ENCODE results near the gene FOXJ2. TPM values are rescaled to one million over a fixed set of nuclear protein-coding genes. Genes with fewer than 3 reads are reported as not detected.
"Not testable (repeated sequence)": the region's sequence is repeated elsewhere in the genome, so short reads cannot be mapped to it uniquely, and the experiment has no call there.

Gene FOXJ2
- 11.6 TPM for polyA plus RNA-seq

DNA sequence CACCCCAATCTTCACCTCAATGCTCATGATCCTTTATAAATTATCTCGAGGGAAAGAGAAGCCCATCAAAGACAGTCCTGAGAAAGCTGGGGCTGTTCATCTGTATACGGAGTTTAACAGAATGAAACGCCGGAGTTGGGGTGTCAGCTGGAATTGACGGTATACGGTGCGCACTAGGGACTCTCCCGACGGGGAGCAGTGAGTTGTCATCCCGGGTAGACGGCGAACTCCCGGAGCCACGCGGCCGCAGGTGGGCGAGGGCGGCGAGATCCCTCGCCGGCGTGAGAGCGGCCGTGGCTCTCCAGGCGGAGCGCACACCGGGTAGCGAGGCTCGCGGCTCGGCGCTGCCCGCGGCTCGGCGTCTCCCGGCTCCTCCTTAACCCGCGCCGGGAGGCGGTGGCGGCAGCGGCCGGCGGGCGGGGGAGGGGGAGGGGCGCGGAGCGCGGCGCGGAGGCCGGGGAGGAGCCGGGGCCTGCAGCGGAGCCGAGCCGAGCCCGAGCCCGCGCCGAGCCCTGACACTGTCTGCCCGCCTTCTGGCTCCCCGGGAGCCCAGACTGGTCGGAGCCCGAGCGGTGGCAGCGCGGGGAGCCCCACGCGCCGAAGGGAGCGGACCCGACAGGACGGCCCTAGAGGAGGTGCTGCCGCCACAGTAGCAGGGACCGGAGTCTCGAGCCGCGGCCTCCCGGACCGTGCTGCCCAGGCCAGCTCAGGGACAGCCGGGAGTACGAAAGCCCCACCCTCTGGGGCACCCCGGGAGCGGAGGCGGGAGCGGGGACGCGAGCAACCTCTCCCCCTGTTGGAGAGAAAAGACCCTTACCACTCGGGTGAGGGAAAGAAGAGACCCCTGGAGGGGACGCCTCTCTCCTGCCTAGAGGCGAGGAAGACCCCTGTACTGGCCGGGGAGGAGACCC is at the start of gene FOXJ2:
Gene FOXJ2 (plus strand): TSS at position 475 of the 911 bp plus-strand sequence. CDS start 7,117 bp downstream, outside the sequence.
- peak within 1 kb of the TSS; percentile 75 to 94 (median 92) for H3K27ac Mint-ChIP-seq
- peaks cover 35 to 48% (median 38%) of the 10 kb centered on the region in 3 donors for H3K4me1 Mint-ChIP-seq
- H3K9me3 Mint-ChIP-seq, result no peaks in the 10 kb centered on the region
- H3K4me3 Mint-ChIP-seq, result peak within 1 kb of the TSS; percentile 83 to 95 (median 89)
- H3K36me3 Mint-ChIP-seq, result no peaks in the 10 kb centered on the region
- no peaks in the 10 kb centered on the region for H3K27me3 Mint-ChIP-seq

DNA sequence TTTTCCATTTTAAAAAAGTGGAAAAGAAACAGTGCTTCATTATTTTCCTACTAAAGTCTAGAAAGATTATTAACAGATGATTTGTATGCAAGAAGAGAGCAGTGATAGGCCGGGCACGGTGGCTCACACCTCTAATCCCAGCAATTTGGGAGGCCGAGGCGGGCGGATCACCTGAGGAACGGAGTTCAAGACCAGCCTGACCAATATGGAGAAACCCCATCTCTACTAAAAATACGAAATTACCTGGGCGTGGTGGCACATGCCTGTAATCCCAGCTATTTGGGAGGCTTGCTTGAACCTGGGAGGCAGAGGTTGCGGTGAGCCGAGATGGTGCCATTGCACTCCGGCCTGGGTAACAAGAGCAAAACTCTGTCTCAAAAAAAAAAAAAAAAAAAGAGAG is 49.5 kb upstream of the FOXJ2 start:
- not testable (repeated sequence) for H3K27ac Mint-ChIP-seq, H3K4me3 Mint-ChIP-seq, H3K36me3 Mint-ChIP-seq, H3K27me3 Mint-ChIP-seq, H3K4me1 Mint-ChIP-seq, H3K9me3 Mint-ChIP-seq

DNA sequence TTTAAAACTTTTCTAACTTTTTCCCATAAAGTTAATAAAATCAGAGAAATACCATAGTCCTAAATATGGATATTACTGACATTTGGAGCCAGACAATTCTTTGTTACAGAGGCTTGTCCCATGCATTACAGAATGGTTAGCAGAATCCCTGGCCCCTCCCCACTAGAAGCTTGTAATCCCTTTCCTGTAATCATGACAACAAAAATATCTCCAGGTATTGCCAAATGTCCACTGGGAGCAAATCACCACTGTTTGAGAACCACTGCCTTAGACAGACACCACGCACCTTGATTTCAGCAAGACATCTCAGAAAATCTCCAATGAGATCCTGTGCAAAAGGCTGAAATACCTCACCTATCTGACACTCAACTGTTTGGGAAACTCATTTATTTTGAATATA is 49.1 kb upstream of the FOXJ2 start:
- not testable (repeated sequence) for H3K4me3 Mint-ChIP-seq, H3K27ac Mint-ChIP-seq, H3K36me3 Mint-ChIP-seq, H3K27me3 Mint-ChIP-seq, H3K9me3 Mint-ChIP-seq, H3K4me1 Mint-ChIP-seq

DNA sequence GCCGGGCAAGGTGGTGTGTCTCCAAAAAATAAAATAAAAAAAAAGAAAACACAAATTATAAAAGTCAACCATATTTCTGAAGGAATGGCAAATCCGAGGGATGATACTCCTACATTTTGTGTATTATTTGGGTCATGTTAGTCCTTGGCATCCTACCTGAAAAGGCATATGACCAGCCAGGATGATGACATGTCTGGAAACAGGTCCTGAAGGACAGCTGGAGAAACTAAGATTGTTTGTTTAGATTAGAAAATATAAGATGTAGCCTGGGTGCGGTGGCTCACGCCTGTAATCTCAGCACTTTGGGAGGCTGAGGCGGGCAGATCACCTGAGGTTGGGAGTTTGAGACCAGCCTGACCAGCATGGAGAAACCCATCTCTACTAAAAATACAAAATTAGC is 47.6 kb upstream of the FOXJ2 start:
- Mint-ChIP-seq H3K4me3 (no peak overlapping the region), H3K27me3 (no peaks in the 10 kb centered on the region), H3K36me3 (no peaks in the 10 kb centered on the region), H3K4me1 (peaks cover 2% of the 10 kb centered on the region in 3 donors), H3K27ac (no peak overlapping the region), H3K9me3 (no peaks in the 10 kb centered on the region)

DNA sequence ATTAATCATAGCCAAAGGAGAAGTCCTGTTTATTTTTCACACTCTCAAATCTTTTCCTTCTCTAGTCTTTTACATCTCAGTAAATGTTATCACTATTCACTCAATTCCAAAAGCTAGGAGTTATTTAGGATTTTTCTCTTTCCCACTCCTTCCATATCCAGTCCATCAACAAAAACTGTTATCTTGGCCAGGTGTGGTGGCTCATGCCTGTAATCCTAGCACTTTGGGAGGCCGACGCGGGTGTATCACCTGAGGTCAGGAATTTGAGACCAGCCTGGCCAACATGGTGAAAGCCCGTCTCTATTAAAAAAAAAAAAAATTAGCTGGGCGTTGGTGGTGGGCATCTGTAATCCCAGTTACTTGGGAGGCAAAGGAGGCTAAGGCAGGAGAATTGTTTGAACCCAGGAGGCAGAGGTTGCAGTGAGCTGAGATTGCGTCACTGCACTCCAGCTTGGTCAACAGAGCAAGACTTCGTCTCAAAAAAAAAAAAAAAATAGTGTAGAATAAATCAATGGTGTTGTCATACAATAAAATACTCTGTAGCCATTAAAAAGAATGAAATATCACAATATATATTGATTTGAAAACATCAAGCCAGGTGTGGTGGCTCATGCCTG is 46.6 kb upstream of the FOXJ2 start:
- Mint-ChIP-seq H3K4me3 (no peak overlapping the region), H3K4me1 (peaks cover 3 to 6% (median 5%) of the 10 kb centered on the region in 3 donors), H3K9me3 (no peaks in the 10 kb centered on the region), H3K27ac (no peak overlapping the region), H3K27me3 (no peaks in the 10 kb centered on the region), H3K36me3 (no peaks in the 10 kb centered on the region)

DNA sequence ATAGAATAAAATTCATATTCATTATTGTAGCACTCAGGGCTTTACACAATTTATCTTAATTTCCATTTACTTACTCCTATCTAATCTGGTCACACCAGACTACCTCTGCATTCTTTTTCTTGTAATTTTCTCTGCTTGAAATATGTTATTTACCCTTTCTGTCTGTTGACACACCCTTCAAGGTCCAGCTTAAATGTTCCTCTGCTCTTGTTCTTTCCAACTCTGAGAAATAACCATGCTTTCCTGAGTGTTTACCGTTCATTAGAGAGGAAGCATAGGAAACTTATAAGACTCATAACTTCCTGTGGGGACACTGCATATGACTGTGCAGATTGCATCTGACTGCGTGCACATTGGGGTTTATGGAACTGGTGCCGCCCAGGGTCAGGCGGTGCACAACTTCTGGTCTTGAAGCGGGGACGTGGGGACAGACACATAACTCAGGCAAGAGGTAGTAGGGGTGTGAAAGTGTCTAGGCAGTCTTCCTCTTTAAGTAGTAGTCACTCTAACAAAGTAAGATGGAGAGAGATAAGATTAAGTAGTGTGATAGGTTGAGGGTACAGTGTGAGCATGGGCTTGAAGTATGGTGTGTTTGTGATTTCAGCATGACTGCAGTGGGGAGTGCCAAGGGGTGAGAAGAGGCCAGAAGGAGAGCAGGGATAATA is 42.6 kb upstream of the FOXJ2 start:
- Mint-ChIP-seq H3K36me3 (no peaks in the 10 kb centered on the region), H3K9me3 (no peaks in the 10 kb centered on the region), H3K27ac (peak overlapping the region; percentile 4 to 25 (median 6)), H3K4me1 (peaks cover 2 to 6% (median 5%) of the 10 kb centered on the region in 3 donors), H3K4me3 (peak overlapping the region in 1 of 4 donors; percentile 39), H3K27me3 (no peaks in the 10 kb centered on the region)

DNA sequence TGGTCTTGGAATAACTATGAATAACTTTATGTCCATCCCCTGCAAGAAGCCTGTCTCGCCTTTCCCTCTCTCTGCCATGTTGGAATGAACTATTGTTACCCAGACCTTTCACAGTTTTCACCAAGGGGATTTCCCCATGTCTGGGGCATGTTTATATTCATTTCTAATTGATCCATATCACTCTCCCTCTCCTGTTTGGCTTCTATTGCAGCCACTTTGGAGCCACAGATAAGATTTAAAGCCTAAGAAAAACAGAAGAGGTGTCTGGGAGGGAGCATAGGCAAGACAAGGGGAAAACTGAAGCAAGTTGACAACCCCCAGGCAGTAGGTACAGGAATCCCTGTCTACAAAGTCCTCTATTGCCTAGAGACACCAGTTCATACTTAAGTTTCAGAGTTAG is 41.0 kb upstream of the FOXJ2 start:
- H3K4me1 Mint-ChIP-seq, result peaks cover 4 to 6% (median 5%) of the 10 kb centered on the region in 3 donors
- no peaks in the 10 kb centered on the region for H3K36me3 Mint-ChIP-seq
- H3K4me3 Mint-ChIP-seq, result no peak overlapping the region
- H3K27ac Mint-ChIP-seq, result peak overlapping the region in 1 of 3 donors; percentile 32
- H3K27me3 Mint-ChIP-seq, result no peaks in the 10 kb centered on the region
- no peaks in the 10 kb centered on the region for H3K9me3 Mint-ChIP-seq

DNA sequence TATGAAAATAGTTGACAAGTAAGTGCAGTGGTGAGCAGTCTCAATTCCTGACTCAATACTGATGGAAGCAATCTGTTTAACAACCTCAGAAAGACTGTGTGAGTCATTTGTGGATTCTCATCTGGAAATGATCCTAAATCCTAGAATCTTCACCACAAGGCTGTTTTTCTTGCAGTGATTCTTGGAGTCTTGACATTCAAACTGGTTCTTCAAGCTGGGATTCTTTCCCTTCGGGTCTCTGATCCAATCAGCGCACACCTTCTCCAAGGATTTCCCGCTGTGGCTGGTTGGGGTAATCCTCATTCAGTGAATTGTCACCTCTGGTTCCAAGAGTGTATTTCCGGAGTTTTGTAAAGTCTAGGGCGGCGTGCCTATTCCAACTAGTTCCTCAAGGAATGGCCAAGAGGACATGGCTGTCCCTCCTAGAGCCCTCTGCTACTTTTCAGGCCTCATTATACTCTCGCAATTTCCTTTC is 37.7 kb upstream of the FOXJ2 start:
- Mint-ChIP-seq H3K27me3 (no peaks in the 10 kb centered on the region), H3K36me3 (no peaks in the 10 kb centered on the region), H3K4me3 (no peak overlapping the region), H3K9me3 (no peaks in the 10 kb centered on the region), H3K27ac (peak overlapping the region in 1 of 3 donors; percentile 28), H3K4me1 (peaks cover 4 to 5% (median 5%) of the 10 kb centered on the region in 3 donors)

DNA sequence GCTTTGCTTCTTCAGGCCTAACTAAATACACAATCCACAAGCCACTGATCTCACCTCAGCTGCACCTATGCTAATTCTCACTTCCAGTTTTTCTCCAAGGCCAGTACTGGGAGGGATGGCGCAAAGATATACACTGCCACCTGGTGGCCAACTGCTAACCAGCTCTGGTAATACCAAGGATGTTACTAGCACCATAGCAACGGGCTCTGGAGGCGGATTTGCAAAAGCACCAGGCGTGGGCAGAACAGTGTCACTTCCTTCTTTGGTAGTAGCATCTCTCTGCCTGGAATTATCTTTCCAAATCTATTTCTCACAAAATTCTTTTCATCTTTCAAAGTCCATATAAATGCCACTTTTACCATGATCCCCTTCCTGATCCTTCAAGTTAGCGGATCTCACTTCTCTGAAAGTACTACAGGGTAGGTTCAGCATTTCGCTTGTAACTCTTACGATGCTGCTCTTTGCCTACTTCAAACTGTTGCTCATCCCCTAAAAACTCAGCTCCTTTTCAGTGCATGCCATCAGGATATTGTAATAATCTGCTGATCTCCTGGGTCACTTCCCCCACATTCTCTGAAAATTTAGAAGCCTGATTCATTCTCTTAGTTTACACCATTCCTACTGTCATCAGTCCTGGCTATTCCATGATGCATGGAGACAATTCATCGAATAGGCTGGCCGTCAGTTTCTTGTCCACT is 37.1 kb upstream of the FOXJ2 start:
- Mint-ChIP-seq H3K27me3 (no peaks in the 10 kb centered on the region), H3K9me3 (no peaks in the 10 kb centered on the region), H3K4me3 (no peak overlapping the region), H3K27ac (no peak overlapping the region), H3K4me1 (peaks cover 0 to 3% (median 0%) of the 10 kb centered on the region in 3 donors), H3K36me3 (no peaks in the 10 kb centered on the region)

DNA sequence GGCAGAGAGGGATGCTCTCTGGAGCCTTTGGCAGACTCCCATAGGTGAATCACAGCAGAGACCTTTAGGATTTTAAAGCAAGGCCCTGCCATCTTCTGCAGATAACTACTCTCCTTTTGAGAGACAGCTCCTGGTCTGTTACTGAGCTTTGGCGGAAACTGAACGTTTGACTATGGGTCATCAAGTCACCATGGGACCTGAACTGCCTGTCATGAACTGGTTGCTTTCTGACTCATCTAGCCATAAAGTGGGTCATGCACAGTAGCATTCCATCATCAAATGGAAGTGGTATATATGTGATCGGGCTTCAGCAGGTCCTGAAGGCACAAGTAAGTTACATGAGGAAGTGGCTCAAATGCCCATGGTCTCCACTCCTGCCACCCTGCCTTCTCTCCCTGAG is 31.7 kb upstream of the FOXJ2 start:
- not testable (repeated sequence) for H3K4me1 Mint-ChIP-seq, H3K27ac Mint-ChIP-seq

DNA sequence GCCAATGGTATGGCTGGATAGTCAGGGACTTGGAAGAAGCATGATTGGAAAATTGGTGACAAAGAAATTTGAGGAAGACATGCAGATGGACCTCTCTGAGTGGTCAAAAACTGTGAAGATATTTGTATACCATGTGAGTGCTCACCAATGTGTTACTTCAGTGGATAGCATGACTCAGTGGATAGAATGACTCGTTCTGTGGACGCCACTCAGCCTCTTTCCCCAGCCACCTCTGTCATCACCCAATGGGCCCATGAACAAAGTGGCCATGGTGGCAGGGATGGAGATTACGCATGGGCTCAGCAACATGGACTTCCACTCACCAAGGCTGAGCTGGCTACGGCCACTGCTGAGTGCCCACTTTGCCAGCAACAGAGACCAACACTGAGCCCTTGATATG is 31.0 kb upstream of the FOXJ2 start:
- H3K27ac Mint-ChIP-seq, H3K4me1 Mint-ChIP-seq, H3K9me3 Mint-ChIP-seq, H3K27me3 Mint-ChIP-seq, H3K36me3 Mint-ChIP-seq: not testable (repeated sequence)
- H3K4me3 Mint-ChIP-seq, result peak overlapping the region in 1 of 4 donors; percentile 73

More for the DNA sequence above, 31.7 kb upstream of the FOXJ2 start:
- H3K36me3 Mint-ChIP-seq, H3K4me3 Mint-ChIP-seq, H3K27me3 Mint-ChIP-seq, H3K9me3 Mint-ChIP-seq: not testable (repeated sequence)

DNA sequence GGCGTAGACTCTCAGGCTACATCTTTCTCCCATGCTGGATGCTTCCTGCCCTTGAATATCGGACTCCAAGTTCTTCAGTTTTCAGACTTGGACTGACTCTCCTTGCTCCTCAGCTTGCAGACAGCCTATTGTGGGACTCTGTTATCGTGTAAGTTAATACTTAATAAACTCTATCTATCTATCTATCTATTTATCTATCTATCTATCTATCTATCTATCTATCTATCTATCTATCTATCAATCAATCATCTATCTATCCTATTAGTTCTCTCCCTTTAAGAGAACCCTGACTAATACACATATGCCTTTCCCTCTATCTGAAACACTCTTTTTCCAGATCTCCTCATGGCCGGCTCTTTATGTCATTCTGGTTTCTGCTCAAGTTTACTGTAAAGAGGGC is 27.6 kb upstream of the FOXJ2 start:
- H3K36me3 Mint-ChIP-seq, H3K27me3 Mint-ChIP-seq, H3K4me1 Mint-ChIP-seq, H3K27ac Mint-ChIP-seq, H3K9me3 Mint-ChIP-seq, H3K4me3 Mint-ChIP-seq: not testable (repeated sequence)

DNA sequence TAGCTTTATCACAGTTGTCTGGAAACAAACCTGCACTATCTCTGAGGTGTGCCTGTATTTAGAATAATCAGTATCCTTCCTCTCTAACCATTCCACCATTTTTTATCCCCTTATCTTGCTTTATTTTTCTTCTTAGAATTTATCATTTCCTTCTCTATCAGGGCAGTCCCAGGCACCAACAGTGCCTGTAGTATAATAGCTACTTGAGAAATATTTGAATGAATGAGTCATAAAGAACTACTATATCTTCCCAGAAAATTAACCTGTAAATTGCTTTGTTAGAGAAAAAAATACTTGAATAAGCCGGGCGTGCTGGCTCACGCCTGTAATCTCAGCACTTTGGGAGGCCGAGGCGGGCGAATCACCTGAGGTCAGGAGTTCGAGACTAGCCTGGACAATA is 21.2 kb upstream of the FOXJ2 start:
- H3K27ac Mint-ChIP-seq, result no peak overlapping the region
- H3K9me3 Mint-ChIP-seq, result no peaks in the 10 kb centered on the region
- H3K4me1 Mint-ChIP-seq, result no peaks in the 10 kb centered on the region
- H3K27me3 Mint-ChIP-seq, result peaks cover 23% of the 10 kb centered on the region
- H3K4me3 Mint-ChIP-seq, result no peak overlapping the region
- peaks cover 2% of the 10 kb centered on the region for H3K36me3 Mint-ChIP-seq

DNA sequence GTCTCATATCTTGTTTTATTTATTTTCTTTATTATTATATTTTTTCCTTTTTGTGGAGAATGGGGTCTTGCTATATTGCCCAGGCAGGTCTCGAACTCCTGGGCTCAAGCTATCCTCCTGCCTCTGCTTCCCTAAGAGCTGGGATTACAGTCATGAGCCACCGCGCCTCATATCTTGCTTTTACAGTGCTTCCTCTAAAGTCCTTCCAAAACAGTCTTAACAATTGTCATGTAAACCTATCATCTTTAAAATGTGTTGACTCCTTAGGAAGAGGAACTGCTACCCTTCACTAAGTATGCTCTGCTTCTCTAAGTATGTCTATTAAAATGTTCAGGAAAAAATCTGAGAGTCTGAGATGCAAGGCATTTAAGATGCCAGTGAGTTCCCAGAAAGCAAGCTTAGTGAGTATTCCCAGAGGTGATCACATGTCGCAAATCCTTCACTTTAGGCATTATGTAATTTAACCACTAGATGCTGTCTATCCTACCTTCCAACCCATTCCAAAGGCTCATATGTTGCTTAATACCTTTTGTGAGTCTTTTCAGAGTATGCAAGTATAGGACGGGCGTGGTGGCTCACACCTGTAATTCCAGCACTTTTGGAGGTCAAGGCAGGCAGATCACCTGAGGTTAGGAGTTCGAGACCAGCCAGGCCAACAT is 19.7 kb upstream of the FOXJ2 start:
- Mint-ChIP-seq H3K4me3 (no peak overlapping the region), H3K27me3 (peaks cover 32% of the 10 kb centered on the region), H3K9me3 (no peaks in the 10 kb centered on the region), H3K4me1 (no peaks in the 10 kb centered on the region), H3K27ac (no peak overlapping the region), H3K36me3 (peaks cover 4% of the 10 kb centered on the region)
